ENCODE results near the gene PARD3.

PARD3 gene

DNA sequence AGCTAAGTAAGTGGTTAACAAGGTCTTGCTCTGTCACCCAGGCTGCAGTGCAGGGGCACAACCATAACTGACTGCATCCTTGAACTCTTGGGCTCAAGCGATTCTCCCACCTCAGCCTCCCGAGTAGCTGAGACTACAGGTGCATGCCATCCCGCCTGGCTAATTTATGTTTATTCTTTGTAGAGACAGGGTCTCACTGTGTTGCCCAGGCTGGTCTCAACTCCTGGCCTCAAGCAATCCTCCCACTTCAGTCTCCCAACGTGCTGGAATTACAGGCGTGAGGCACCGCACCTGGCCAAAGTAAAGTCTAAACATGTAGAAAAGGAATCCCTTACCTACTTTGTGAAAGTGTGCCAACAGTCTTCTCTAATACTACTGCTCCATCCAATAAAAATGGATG, 17.9 kb downstream of the PARD3 start:
- no peaks in the 10 kb centered on the region for H3K36me3 ChIP-seq (ENCODE audit: control insufficient read depth in 1 of 2, insufficient read depth in 2 of 2, low read length in 2 of 2)
- H2BK5ac ChIP-seq (ENCODE audit: low read depth, low read length, poor library complexity) = no peak overlapping the region
- no peak overlapping the region for H3K27ac ChIP-seq (ENCODE audit: low read depth, low read length)
- no peak overlapping the region for H3K14ac ChIP-seq (ENCODE audit: low read length)
- H3K9ac ChIP-seq (ENCODE audit: low read length) = no peak overlapping the region
- no peak overlapping the region for H3K23ac ChIP-seq (ENCODE audit: low read length)
- H4K91ac ChIP-seq (ENCODE audit: low read depth, low read length) = no peak overlapping the region
- H3K9me3 ChIP-seq (ENCODE audit: insufficient read depth, low read depth, low read length) = no peaks in the 10 kb centered on the region
- H2AFZ ChIP-seq (ENCODE audit: insufficient read depth, low read length, poor library complexity) = no peak overlapping the region
- no peak overlapping the region for H2AK5ac ChIP-seq (ENCODE audit: low read length)
- DNase-seq = no peak
- no peak overlapping the region for H4K8ac ChIP-seq (ENCODE audit: low read depth, low read length)
- no peaks in the 10 kb centered on the region for H3K27me3 ChIP-seq (ENCODE audit: insufficient read depth, low read length)
- no peak overlapping the region for H3K4me2 ChIP-seq (ENCODE audit: low read length)
- no CpG with 5 or more reads among the region's 6 CpGs for WGBS (ENCODE audit: extremely low coverage, insufficient coverage, insufficient read length)
- no peaks in the 10 kb centered on the region for H3K79me1 ChIP-seq (ENCODE audit: low read length)
- no peak overlapping the region for H4K12ac ChIP-seq (ENCODE audit: low read depth, low read length)
- no peak overlapping the region for H3K4ac ChIP-seq (ENCODE audit: low read depth, low read length)
- no peak overlapping the region for H3K4me3 ChIP-seq (ENCODE audit: low read depth, low read length)
- no peak overlapping the region for H2BK12ac ChIP-seq (ENCODE audit: low read length)
- peaks cover 0 to 3% of the 10 kb centered on the region in 2 experiments for H3K4me1 ChIP-seq (ENCODE audit: control insufficient read depth in 1 of 2, insufficient read depth in 2 of 2, low read length in 2 of 2)
- no peak overlapping the region for H3K18ac ChIP-seq (ENCODE audit: low read length)
- H3K79me2 ChIP-seq (ENCODE audit: control insufficient read depth, insufficient read depth, low read length, poor library complexity) = peaks cover 2% of the 10 kb centered on the region
- H2BK120ac ChIP-seq (ENCODE audit: insufficient read depth, low read length, poor library complexity) = no peak overlapping the region

DNA sequence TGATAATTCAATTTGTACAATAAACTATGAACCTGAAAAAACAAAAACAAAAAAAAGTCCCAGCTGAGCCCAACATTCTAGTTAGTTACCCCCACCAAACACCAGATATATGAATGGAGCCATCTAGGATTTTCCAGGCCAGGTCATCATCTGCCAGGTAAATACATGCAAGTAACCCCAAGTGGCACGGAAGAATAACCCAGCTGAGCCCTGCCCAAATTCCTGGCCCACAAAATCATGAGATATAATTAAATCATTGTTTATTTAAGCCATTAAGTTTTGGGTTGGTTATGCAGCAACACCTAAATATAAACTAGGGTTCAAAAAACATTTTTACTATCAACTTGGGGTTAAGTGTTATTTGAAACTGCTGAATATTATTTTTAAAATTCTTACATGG, 19.0 kb downstream of the PARD3 start:
- Histone ChIP-seq H3K27ac (ENCODE audit: low read depth, low read length) (no peak overlapping the region), H4K12ac (ENCODE audit: low read depth, low read length) (no peak overlapping the region), H2AFZ (ENCODE audit: insufficient read depth, low read length, poor library complexity) (no peak overlapping the region), H3K9ac (ENCODE audit: low read length) (no peak overlapping the region), H3K14ac (ENCODE audit: low read length) (no peak overlapping the region), H3K4me2 (ENCODE audit: low read length) (no peak overlapping the region), H2BK5ac (ENCODE audit: low read depth, low read length, poor library complexity) (no peak overlapping the region), H3K4me1 (ENCODE audit: control insufficient read depth in 1 of 2, insufficient read depth in 2 of 2, low read length in 2 of 2) (no peaks in the 10 kb centered on the region), H2BK120ac (ENCODE audit: insufficient read depth, low read length, poor library complexity) (no peak overlapping the region), H4K8ac (ENCODE audit: low read depth, low read length) (no peak overlapping the region), H3K4ac (ENCODE audit: low read depth, low read length) (no peak overlapping the region), H2BK12ac (ENCODE audit: low read length) (no peak overlapping the region), H3K27me3 (ENCODE audit: insufficient read depth, low read length) (no peaks in the 10 kb centered on the region), H3K18ac (ENCODE audit: low read length) (no peak overlapping the region), H3K79me1 (ENCODE audit: low read length) (no peaks in the 10 kb centered on the region), H3K4me3 (ENCODE audit: low read depth, low read length) (no peak overlapping the region), H4K91ac (ENCODE audit: low read depth, low read length) (no peak overlapping the region), H3K79me2 (ENCODE audit: control insufficient read depth, insufficient read depth, low read length, poor library complexity) (peaks cover 4% of the 10 kb centered on the region), H3K9me3 (ENCODE audit: insufficient read depth, low read depth, low read length) (peaks cover 2% of the 10 kb centered on the region), H3K36me3 (ENCODE audit: control insufficient read depth in 1 of 2, insufficient read depth in 2 of 2, low read length in 2 of 2) (no peaks in the 10 kb centered on the region), H2AK5ac (ENCODE audit: low read length) (no peak overlapping the region), H3K23ac (ENCODE audit: low read length) (no peak overlapping the region)
- no CpG with 5 or more reads among the region's 1 CpG for WGBS (ENCODE audit: extremely low coverage, insufficient coverage, insufficient read length)
- DNase-seq = no peak

DNA sequence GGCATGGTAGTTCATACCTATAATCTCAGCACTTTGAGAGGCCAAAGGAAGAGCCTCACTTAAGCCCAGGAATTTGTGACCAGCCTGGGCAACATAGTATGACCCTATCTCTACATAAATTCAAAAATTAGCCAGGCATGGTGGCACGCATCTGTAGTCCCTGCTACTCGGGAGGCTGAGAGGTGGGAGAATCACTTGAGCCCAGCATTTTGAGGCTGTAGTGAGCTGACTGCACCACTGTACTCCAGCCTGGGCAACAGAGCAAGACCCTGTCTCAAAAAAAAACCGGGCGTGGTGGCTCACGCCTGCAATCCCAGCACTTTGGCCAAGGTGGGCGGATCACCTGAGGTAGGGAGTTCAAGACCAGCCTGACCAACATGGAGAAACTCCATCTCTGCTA, 19.8 kb downstream of the PARD3 start:
- Histone ChIP-seq H3K14ac (ENCODE audit: low read length) (no peak overlapping the region), H3K4me3 (ENCODE audit: low read depth, low read length) (no peak overlapping the region), H3K9me3 (ENCODE audit: insufficient read depth, low read depth, low read length) (peaks cover 2% of the 10 kb centered on the region), H2AFZ (ENCODE audit: insufficient read depth, low read length, poor library complexity) (no peak overlapping the region), H2BK12ac (ENCODE audit: low read length) (no peak overlapping the region), H3K27me3 (ENCODE audit: insufficient read depth, low read length) (no peaks in the 10 kb centered on the region), H4K91ac (ENCODE audit: low read depth, low read length) (no peak overlapping the region), H3K4me2 (ENCODE audit: low read length) (no peak overlapping the region), H3K4me1 (ENCODE audit: control insufficient read depth in 1 of 2, insufficient read depth in 2 of 2, low read length in 2 of 2) (no peaks in the 10 kb centered on the region), H3K79me1 (ENCODE audit: low read length) (no peaks in the 10 kb centered on the region), H3K23ac (ENCODE audit: low read length) (no peak overlapping the region), H3K4ac (ENCODE audit: low read depth, low read length) (no peak overlapping the region), H3K27ac (ENCODE audit: low read depth, low read length) (no peak overlapping the region), H4K12ac (ENCODE audit: low read depth, low read length) (no peak overlapping the region), H2AK5ac (ENCODE audit: low read length) (no peak overlapping the region), H3K18ac (ENCODE audit: low read length) (no peak overlapping the region), H3K79me2 (ENCODE audit: control insufficient read depth, insufficient read depth, low read length, poor library complexity) (peaks cover 4% of the 10 kb centered on the region), H4K8ac (ENCODE audit: low read depth, low read length) (no peak overlapping the region), H2BK120ac (ENCODE audit: insufficient read depth, low read length, poor library complexity) (no peak overlapping the region), H3K36me3 (ENCODE audit: control insufficient read depth in 1 of 2, insufficient read depth in 2 of 2, low read length in 2 of 2) (no peaks in the 10 kb centered on the region), H3K9ac (ENCODE audit: low read length) (no peak overlapping the region), H2BK5ac (ENCODE audit: low read depth, low read length, poor library complexity) (no peak overlapping the region)
- WGBS (ENCODE audit: extremely low coverage, insufficient coverage, insufficient read length) = no CpG with 5 or more reads among the region's 6 CpGs
- DNase-seq = no peak

DNA sequence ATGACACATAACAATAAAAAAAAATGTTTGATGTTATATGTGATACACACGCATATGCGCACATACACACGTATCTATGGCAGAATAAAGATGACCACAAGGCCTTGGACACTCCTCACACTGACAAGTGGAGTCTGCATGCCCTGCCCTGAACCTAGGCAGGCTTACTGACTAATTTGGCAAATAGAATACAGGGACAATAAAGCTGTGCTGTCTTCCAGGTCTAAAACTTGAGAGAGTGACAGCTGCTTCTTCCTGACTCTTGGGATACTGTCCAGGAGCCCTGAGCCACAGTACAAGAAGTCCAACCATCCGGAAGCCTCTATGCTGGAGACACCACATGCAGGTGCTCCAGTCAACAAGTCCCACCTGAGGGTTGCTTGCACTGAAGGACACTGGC, 20.3 kb downstream of the PARD3 start:
- no peak overlapping the region for H2BK12ac ChIP-seq (ENCODE audit: low read length)
- no peak overlapping the region for H3K9ac ChIP-seq (ENCODE audit: low read length)
- H3K4ac ChIP-seq (ENCODE audit: low read depth, low read length) = no peak overlapping the region
- H3K27me3 ChIP-seq (ENCODE audit: insufficient read depth, low read length) = no peaks in the 10 kb centered on the region
- no peak overlapping the region for H3K4me2 ChIP-seq (ENCODE audit: low read length)
- H4K91ac ChIP-seq (ENCODE audit: low read depth, low read length) = no peak overlapping the region
- H4K12ac ChIP-seq (ENCODE audit: low read depth, low read length) = no peak overlapping the region
- H3K4me3 ChIP-seq (ENCODE audit: low read depth, low read length) = no peak overlapping the region
- H3K23ac ChIP-seq (ENCODE audit: low read length) = no peak overlapping the region
- no CpG with 5 or more reads among the region's 4 CpGs for WGBS (ENCODE audit: extremely low coverage, insufficient coverage, insufficient read length)
- H4K8ac ChIP-seq (ENCODE audit: low read depth, low read length) = no peak overlapping the region
- H2AFZ ChIP-seq (ENCODE audit: insufficient read depth, low read length, poor library complexity) = no peak overlapping the region
- no peak overlapping the region for H2AK5ac ChIP-seq (ENCODE audit: low read length)
- H3K36me3 ChIP-seq (ENCODE audit: control insufficient read depth in 1 of 2, insufficient read depth in 2 of 2, low read length in 2 of 2) = no peaks in the 10 kb centered on the region
- H3K4me1 ChIP-seq (ENCODE audit: control insufficient read depth in 1 of 2, insufficient read depth in 2 of 2, low read length in 2 of 2) = no peaks in the 10 kb centered on the region
- no peak overlapping the region for H3K18ac ChIP-seq (ENCODE audit: low read length)
- no peak overlapping the region for H3K14ac ChIP-seq (ENCODE audit: low read length)
- H3K9me3 ChIP-seq (ENCODE audit: insufficient read depth, low read depth, low read length) = peaks cover 2% of the 10 kb centered on the region
- peaks cover 4% of the 10 kb centered on the region for H3K79me2 ChIP-seq (ENCODE audit: control insufficient read depth, insufficient read depth, low read length, poor library complexity)
- DNase-seq = no peak
- no peak overlapping the region for H2BK120ac ChIP-seq (ENCODE audit: insufficient read depth, low read length, poor library complexity)
- H3K79me1 ChIP-seq (ENCODE audit: low read length) = no peaks in the 10 kb centered on the region
- H2BK5ac ChIP-seq (ENCODE audit: low read depth, low read length, poor library complexity) = no peak overlapping the region
- no peak overlapping the region for H3K27ac ChIP-seq (ENCODE audit: low read depth, low read length)

Measured in trophoblast cell (in vitro differentiated cells and primary cell).